NCI-H460 (cell line): Measurements from ENCODE around the gene NALF2. TPM values are rescaled to one million over a fixed set of nuclear protein-coding genes. Genes with fewer than 3 reads are reported as not detected.
A peak's percentile ranks its signal among the peaks of the same experiment; 100 is the strongest.

ENCODE experiments used
- DNase-seq: peaks from one replicate; pipeline ENCODE4 v3.0.0-alpha.2; 2016; ENCODE audit warnings: low read depth; ENCODE audit errors: extremely low read depth
- total RNA-seq: library from RNA; depleted of rRNA; stranded (reverse); fragments of >200 nt; shearing (Covaris generic); gene quantifications from 2 replicates; pipeline ENCODE4 v1.2.3, GENCODE V29; 2014; rRNA removed

Gene NALF2
- total RNA-seq, 1 experiment from 2014 or later: 3.3 TPM

DNA sequence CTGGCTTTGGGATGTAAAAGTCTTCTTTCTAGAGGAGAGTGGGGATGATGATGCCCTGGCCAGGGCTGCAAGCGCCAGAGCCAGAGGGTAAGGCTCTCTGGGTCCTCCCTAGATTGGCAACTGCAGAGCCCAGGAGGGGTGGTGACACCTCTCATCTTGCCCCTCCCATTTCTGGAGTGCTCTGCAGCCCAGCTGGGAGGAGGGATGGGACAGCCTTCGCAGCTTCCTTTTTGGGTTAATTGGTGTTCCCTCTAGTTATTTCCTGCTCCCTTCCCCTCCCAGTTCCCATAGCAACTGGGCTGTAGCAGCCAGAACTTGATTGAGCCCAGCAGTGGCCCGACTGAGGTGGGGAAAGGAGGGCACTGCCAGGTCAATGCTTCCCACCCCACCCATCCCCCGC, 19.2 kb downstream of the NALF2 start:
- no peak for DNase-seq

GRCh38 chrX:69524781-69525363, 20.7 kb downstream of the NALF2 start:
- DNase-seq: no peak

DNA sequence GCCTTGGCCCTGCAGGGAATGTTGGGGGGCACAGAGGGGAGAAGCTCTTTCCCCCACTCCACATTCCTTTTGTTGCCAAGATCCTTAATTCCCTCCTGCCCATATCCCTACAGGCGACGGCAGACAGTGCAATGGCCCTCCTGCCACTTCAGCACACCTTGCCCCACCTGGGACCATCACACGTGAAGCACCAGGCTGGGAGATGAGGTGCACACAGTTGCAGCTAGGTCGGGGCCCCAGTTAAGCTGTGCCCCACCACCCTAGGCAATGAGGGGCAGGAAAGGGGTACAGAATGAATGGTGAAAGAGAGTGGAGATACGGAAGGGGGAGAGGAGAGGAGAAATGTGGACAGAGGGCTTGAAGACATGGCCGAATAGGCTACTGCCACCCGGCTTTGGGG, 26.2 kb downstream of the NALF2 start:
- DNase-seq: no peak

DNA sequence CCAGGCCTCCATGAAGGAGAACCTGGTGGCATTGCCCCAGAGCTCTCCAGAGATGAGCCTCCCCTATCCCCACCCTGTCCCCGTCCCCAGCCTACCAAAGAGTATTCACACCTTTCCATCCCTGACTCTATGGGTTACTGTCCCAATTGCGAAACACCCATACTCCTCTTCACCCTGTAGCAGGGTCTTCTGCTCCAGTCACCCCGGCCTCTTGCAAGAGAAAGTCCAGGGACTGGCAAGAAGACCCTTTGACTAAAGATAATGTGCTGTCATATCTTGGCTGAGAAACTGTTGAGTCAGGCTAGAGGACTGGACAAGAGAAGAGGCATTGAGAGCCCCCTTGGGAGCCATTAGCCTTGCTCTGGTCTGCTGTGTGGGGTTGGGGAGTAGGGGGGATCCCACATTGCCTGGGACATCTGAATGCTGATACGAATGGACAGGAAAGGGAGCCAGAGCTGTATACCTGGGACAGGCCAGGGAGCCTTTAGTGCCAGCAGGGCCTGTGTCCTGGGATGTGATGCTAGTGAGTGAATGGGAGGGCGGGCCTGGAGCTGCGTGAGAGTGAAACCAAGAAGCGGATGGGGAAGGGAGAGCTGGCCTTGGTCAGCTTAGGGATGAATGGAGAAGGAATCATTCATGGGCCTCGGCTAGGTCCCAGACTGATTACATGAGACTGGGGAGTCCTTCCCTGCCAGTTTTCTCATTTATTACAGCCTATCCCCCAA, 27.1 kb downstream of the NALF2 start:
- no peak for DNase-seq

DNA sequence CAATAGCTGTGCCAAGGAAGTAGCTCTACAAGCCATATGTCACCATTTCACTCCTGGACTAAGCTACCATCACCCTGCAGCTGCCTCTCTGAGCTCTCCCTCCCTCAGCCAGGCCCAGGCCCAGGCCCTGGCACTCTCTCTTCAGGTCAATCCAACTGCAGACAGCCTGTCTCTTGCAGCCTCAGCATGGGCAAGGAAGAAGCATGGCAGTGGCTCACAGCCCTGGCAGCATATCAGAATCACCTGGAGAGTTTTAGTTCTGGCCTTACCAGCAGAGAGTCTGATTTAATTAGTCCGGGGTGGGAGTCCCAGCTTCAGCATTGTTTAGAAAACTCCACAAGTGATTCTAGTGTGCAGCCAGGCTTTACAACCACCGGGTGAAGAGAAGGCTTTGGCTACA, 31.5 kb downstream of the NALF2 start:
- DNase-seq: no peak

DNA sequence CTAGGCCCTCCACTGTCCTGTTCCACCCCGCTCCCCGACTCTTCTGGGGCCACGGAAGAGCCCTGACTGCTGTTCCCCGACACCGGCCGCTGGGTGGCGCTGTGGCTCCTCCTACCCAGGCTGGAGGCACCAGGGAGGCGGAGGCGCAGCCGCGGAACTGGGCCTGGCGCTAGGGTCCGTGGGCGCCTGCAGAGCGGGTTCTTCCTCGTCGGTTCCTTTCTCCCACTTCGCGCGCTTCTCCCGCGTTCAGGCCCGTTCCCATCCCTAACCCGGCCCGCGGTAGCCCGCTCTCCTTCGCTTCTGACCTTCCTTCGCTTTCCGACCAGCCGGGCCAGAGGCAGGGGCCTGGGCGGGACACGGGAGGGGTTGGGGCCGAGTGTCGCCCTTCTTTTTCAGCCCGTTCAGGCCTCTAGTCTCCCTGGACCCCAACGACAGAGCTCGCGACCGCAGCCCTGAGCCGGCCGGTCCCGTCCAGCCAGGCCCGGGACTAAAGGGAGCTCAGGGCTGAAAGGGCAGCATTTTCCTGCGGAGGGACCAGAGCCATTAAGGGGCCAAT, 34.3 kb downstream of the NALF2 start:
- peak; percentile 59 for DNase-seq

- DNase-seq: no peak
These were observed 35.3 kb downstream of the NALF2 start for GRCh38 chrX:69539437-69539836.

DNA sequence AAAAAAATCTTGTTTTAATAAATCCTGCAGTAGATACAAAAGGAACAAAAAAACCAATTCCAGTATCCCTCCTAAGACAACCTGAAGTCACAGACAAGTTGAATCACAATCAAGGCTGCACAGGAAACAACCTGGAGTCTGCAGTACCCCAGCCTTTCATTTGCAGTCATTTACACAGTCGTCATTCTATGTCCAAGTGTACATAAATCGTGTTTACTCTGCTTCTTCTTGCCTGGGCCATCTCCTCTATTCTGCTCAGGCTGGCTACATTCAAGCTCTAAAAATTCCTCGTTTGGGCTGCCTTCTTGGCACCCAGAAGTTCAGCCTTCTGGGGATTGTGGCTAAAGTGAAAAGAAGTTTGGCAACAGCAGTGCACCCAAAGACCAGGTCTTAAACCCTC, 37.8 kb downstream of the NALF2 start:
- no peak for DNase-seq

DNA sequence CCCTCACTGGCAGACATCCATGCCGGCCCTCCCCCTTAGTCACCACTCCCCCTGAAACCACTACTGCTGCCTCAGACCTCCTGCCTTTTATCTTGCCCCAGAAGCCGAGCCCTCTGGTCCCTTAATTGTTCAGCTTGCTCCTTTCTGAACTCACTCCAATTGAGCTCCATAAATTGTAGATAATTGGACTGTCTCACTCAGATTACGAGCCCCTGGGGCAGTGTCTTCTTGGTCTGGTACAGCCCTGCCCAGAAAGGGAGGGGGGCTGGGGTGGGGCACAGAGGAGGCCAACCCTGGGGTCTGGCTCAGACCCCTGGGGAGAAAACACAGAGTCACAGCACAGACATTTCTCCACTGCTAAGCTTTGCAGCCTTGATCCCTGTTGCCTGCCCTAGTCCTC, 39.4 kb downstream of the NALF2 start:
- DNase-seq: no peak

- no peak for DNase-seq
These were observed 42.3 kb downstream of the NALF2 start for GRCh38 chrX:69546417-69546816.

GRCh38 chrX:69546978-69547377, 42.9 kb downstream of the NALF2 start:
- DNase-seq: no peak

DNA sequence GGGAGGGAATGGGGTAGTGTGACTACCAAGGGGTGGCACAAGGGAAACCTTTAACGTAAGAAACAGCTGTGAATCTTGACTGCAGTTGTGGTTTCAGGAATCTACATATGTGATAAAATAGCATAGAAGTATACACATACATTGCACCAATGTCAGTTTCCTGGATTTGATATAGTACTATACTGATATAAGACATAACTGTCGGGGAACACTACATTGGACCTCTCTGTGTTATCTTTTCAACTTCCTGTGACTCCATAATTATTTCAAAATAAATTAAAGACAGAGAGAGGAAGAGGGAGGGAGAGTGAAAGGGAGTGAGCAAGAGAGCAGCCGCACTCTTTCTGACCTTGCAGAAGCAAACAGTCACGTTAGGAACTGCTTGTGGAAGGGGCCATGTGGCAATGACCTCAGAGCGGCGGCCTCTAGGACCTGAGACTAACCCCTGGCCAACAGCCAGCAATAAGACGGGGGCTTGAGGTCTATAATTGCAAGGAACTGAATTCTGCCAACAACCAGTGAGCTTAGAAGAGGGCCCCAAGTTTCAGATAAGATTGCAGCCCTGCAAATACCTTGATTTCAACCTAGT, 47.4 kb downstream of the NALF2 start:
- DNase-seq: no peak

DNA sequence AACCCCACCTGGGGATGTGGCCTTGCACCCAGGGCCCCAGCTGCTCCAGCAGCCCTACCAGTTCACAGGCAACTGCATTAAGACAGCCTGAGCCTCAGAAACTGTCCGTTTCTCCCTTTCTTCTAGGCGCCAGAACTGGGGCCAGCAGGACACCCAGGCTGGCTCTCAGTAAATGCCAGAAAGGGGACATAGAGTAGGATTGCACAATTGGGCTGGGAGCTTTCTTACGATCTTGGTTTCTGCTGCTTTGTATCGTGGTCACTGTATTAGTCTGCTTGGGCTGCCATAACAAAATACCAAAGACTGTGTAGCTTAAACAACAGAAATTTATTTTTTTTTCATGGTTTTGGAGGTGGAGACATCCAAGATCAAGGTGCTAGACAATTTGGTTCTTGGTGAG, 48.4 kb downstream of the NALF2 start:
- DNase-seq: no peak

Other genes starting within 250 kb of the NALF2 start
- gene EDA, start 111.8 kb downstream of the NALF2 start, total RNA-seq: 0.46 and 0.67 TPM in 2 replicates